HL-60 (cell line): ENCODE results near the gene SH3BP4.

Experiments
- DNase-seq, 2 experiments: peaks; one replicate each; pipeline ENCODE4 v3.0.0-alpha.2; 2010 to 2020; ENCODE audit warnings: low read depth in 1 of 2, low spot score in 1 of 2
- H3K27ac ChIP-seq: fragments of 250-450 bp; sonication (Bioruptor Pico); replicated peaks from 2 replicates; pipeline ENCODE4 v1.5.1; 2020; ENCODE audit warnings: mild to moderate bottlenecking, moderate library complexity
- H3K27me3 ChIP-seq: fragments of 250-450 bp; sonication (Bioruptor Pico); 2 replicates; pipeline ENCODE4 v1.5.1; 2021; ENCODE audit warnings: mild to moderate bottlenecking, moderate library complexity; ENCODE audit not compliant: insufficient read depth, poor library complexity, severe bottlenecking
- H3K4me3 ChIP-seq: replicated peaks from 2 replicates; pipeline ENCODE4 v1.5.1; 2011; ENCODE audit warnings: mild to moderate bottlenecking, control low read depth, low read length; ENCODE audit not compliant: insufficient read depth
- CTCF ChIP-seq: IDR thresholded peaks from one replicate; pipeline ENCODE4 v1.5.1; 2011; ENCODE audit warnings: low read length, control low read depth, inconsistent platforms; ENCODE audit not compliant: insufficient read depth
- GABPA ChIP-seq: IDR thresholded peaks from 2 replicates; pipeline ENCODE4 v1.6.1; 2012; ENCODE audit warnings: low read depth
- POLR2AphosphoS5 ChIP-seq: IDR thresholded peaks from 2 replicates; pipeline ENCODE4 v1.6.1; 2012; ENCODE audit warnings: low read depth
- REST ChIP-seq: IDR thresholded peaks from 2 replicates; pipeline ENCODE4 v1.6.1; 2012; ENCODE audit warnings: low read depth; ENCODE audit not compliant: insufficient replicate concordance
- SPI1 ChIP-seq: IDR thresholded peaks from 2 replicates; pipeline ENCODE4 v1.6.1; 2012; ENCODE audit warnings: low read depth, mild to moderate bottlenecking, borderline replicate concordance
- long read RNA-seq: library from polyadenylated mRNA; unstranded; transcript quantifications from one replicate; pipeline ENCODE4 v2.0.0, GENCODE V29; 2020

The SH3BP4 gene
- long read RNA-seq: 0 reads

- DNase-seq: no peak
- TF ChIP-seq GABPA: no peak
- TF ChIP-seq CTCF: no peak
- H3K27me3 ChIP-seq: peaks cover 28% of the 10 kb centered on the region
- no peak within 1 kb of the TSS for H3K4me3 ChIP-seq
- H3K27ac ChIP-seq: no peak within 1 kb of the TSS
Measured at GRCh38 chr2:234951664-234952269, at the start of gene SH3BP4. TSS of gene SH3BP4 (plus strand) at chr2:234952017. CDS start at chr2:235035003, 82,986 bp downstream.

GRCh38 chr2:234904785-234905184, 47.0 kb upstream of the SH3BP4 start:
- Histone ChIP-seq H3K4me3 (no peak overlapping the region), H3K27me3 (no peaks in the 10 kb centered on the region), H3K27ac (no peak overlapping the region)
- no peak for DNase-seq
- TF ChIP-seq CTCF: no peak
- no peak for TF ChIP-seq GABPA
- TF ChIP-seq POLR2AphosphoS5: no peak
- no peak for TF ChIP-seq SPI1
- TF ChIP-seq REST: no peak

GRCh38 chr2:234905547-234906265, 46.1 kb upstream of the SH3BP4 start:
- Histone ChIP-seq H3K27ac (no peak overlapping the region), H3K4me3 (no peak overlapping the region), H3K27me3 (no peaks in the 10 kb centered on the region)
- DNase-seq: no peak
- TF ChIP-seq SPI1 (no peak), CTCF (no peak), GABPA (no peak), REST (no peak), POLR2AphosphoS5 (no peak)

- H3K27ac ChIP-seq: no peak overlapping the region
- no peak for DNase-seq
- H3K4me3 ChIP-seq: no peak overlapping the region
- TF ChIP-seq CTCF (no peak), REST (no peak), GABPA (no peak), SPI1 (no peak)
- no peaks in the 10 kb centered on the region for H3K27me3 ChIP-seq
Measured at GRCh38 chr2:234910186-234910679, 41.6 kb upstream of the SH3BP4 start.
